Stimulated activated CD4-positive, alpha-beta T cell treated with anti-CD3 and anti-CD28 coated beads, Interleukin-1b, Interleukin-23, amount 100 ng/mL, for 4 hours (primary cell): Measurements from ENCODE around the gene RNF220.
"Not testable (repeated sequence)": the region's sequence is repeated elsewhere in the genome, so short reads cannot be mapped to it uniquely, and the experiment has no call there.

Experiments used
- DNase-seq, 2 donors: peaks; one replicate each; pipeline ENCODE4 v3.0.0-alpha.2; 2020; ENCODE audit warnings: low read depth in 2 of 2

The RNF220 gene

GRCh38 chr1:44496541-44497171, 91.6 kb downstream of the RNF220 start:
- DNase-seq = no peak

GRCh38 chr1:44497422-44498170, 92.5 kb downstream of the RNF220 start:
- DNase-seq = no peak

- no peak for DNase-seq
These were observed 94.3 kb downstream of the RNF220 start for GRCh38 chr1:44499306-44499705.

- no peak for DNase-seq
These were observed 95.4 kb downstream of the RNF220 start for GRCh38 chr1:44500181-44501046.

- DNase-seq = no peak
These were observed 96.2 kb downstream of the RNF220 start for GRCh38 chr1:44501047-44501890.

GRCh38 chr1:44502823-44503222, 97.8 kb downstream of the RNF220 start:
- not testable (repeated sequence) for DNase-seq

GRCh38 chr1:44503625-44504024, 98.6 kb downstream of the RNF220 start:
- no peak for DNase-seq

GRCh38 chr1:44505210-44505993, 100.3 kb downstream of the RNF220 start:
- DNase-seq = no peak

GRCh38 chr1:44507490-44508396, 102.7 kb downstream of the RNF220 start:
- DNase-seq = no peak

- DNase-seq = no peak
These were observed 103.3 kb downstream of the RNF220 start for GRCh38 chr1:44508397-44508745.

- no peak for DNase-seq
These were observed 106.3 kb downstream of the RNF220 start for GRCh38 chr1:44511363-44511762.

GRCh38 chr1:44511769-44512168, 106.7 kb downstream of the RNF220 start:
- no peak for DNase-seq

GRCh38 chr1:44512313-44512885, 107.3 kb downstream of the RNF220 start:
- DNase-seq = no peak

GRCh38 chr1:44513111-44513510, 108.1 kb downstream of the RNF220 start:
- no peak for DNase-seq

GRCh38 chr1:44514673-44515072, 109.6 kb downstream of the RNF220 start:
- no peak for DNase-seq

- no peak for DNase-seq
These were observed 110.4 kb downstream of the RNF220 start for GRCh38 chr1:44515416-44515815.

GRCh38 chr1:44519035-44519676, 114.1 kb downstream of the RNF220 start:
- DNase-seq = no peak

- no peak for DNase-seq
These were observed 116.5 kb downstream of the RNF220 start for GRCh38 chr1:44521378-44522080.
